Esophagus (tissue), 2 donors: ENCODE results near the gene TENM4. TPM values are rescaled to one million over a fixed set of nuclear protein-coding genes. Genes with fewer than 3 reads are reported as not detected.

Source experiments
- H3K27ac ChIP-seq, 2 donors: one replicate each; pipeline ENCODE4 v1.5.1; 2013; ENCODE audit warnings: low read depth in 2 of 2, mild to moderate bottlenecking in 2 of 2, inconsistent platforms in 1 of 2, low read length in 1 of 2, moderate library complexity in 1 of 2
- H3K27me3 ChIP-seq, 2 donors: one replicate each; pipeline ENCODE4 v1.6.1; 2013; ENCODE audit warnings: low read length in 2 of 2, control low read depth in 1 of 2, mild to moderate bottlenecking in 1 of 2; ENCODE audit not compliant: insufficient read depth in 2 of 2, control insufficient read depth in 1 of 2
- H3K36me3 ChIP-seq, 2 donors: one replicate each; pipeline ENCODE4 v1.6.1; 2013; ENCODE audit warnings: low read length in 1 of 2; ENCODE audit not compliant: control insufficient read depth in 2 of 2, insufficient read depth in 2 of 2
- H3K4me1 ChIP-seq, 2 donors: one replicate each; pipeline ENCODE4 v1.6.1; 2013; ENCODE audit warnings: low read length in 1 of 2; ENCODE audit not compliant: control insufficient read depth in 2 of 2, insufficient read depth in 2 of 2
- H3K4me3 ChIP-seq, 2 donors: one replicate each; pipeline ENCODE4 v1.5.1; 2013; ENCODE audit warnings: low read length in 2 of 2, mild to moderate bottlenecking in 2 of 2, low read depth in 1 of 2, moderate library complexity in 1 of 2
- H3K9me3 ChIP-seq, 2 donors: one replicate each; pipeline ENCODE4 v1.6.1; 2013; ENCODE audit warnings: mild to moderate bottlenecking in 2 of 2, low read depth in 1 of 2, low read length in 1 of 2, moderate library complexity in 1 of 2; ENCODE audit not compliant: control insufficient read depth in 2 of 2, insufficient read depth in 1 of 2
- WGBS, 2 donors: extraction: QIAGEN DNeasy Blood & Tissue Kit; methylation state at CpG; one replicate each; pipeline ENCODE4 v1.1.7; 2013; 5-methylcytosine and 5-hydroxymethylcytosine counted together
- polyA plus RNA-seq, 2 donors: library from polyadenylated mRNA; stranded (reverse); fragments of 200-250 nt; gene quantifications; one replicate each; pipeline ENCODE4 v1.2.3, GENCODE V29; 2013
- donor health status: healthy with polysubstance abuse.
- donor health status: Bipolar disorder and iron deficiency.

Gene TENM4
- polyA plus RNA-seq, 2 donors = 1.3 to 4.1 TPM

DNA sequence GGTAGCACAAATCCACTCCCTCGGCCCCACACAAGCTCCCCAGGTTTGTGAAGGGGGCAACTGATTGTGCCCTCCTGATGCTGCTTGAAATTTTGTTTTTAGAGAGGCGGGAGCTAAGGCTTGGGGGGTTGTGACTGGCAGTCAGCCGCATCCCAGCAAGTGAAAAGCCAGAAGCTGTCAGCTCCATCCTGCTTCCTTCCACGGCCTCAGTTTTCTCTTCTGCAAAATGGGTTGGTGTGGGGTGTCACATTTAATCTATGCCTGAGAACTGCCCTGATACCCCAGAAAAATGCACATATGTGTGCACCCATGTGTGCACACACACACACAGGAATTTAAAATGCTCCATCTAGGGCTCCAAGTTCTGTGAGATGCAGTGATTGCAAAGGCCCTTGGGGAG is 358.6 kb downstream of the TENM4 start:
- no peaks in the 10 kb centered on the region for H3K36me3 ChIP-seq
- WGBS, 2 donors = 86 to 93% methylated on average over 4 of the region's 4 CpGs
- H3K27ac ChIP-seq = no peak overlapping the region
- H3K9me3 ChIP-seq = no peaks in the 10 kb centered on the region
- no peak overlapping the region for H3K4me3 ChIP-seq
- H3K4me1 ChIP-seq = no peaks in the 10 kb centered on the region
- no peaks in the 10 kb centered on the region for H3K27me3 ChIP-seq

DNA sequence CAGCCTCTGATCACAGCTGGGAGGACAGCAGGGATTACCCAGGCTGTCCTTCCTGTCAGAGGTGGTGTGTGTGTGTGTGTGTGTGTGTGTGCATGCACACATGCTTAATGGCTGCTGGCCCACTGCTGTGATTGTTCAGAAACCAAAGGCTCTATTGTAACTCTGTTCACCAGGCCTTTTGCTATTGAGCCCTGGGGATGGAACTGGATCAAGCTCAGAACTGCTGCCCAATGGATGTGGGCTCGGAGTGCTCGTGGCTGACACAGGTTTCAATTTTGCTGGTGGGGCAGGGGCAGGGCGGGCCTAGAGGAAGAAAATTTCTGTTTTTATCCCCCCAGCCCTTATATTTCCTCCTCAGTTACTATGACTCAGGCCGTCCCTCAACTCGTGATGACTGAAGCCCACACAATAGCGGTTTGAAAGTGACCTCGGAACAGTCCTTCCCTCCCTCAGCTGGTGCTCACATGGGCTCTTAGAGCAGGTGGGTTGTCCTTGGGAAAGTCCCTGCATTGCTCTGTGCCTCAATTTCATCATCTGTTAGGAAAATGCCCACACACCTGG is 359.3 kb downstream of the TENM4 start:
- H3K36me3 ChIP-seq = no peaks in the 10 kb centered on the region
- no peaks in the 10 kb centered on the region for H3K9me3 ChIP-seq
- no peaks in the 10 kb centered on the region for H3K27me3 ChIP-seq
- 81 to 86% methylated on average over 7 of the region's 7 CpGs for WGBS, 2 donors
- H3K4me1 ChIP-seq = no peaks in the 10 kb centered on the region
- no peak overlapping the region for H3K4me3 ChIP-seq
- no peak overlapping the region for H3K27ac ChIP-seq

DNA sequence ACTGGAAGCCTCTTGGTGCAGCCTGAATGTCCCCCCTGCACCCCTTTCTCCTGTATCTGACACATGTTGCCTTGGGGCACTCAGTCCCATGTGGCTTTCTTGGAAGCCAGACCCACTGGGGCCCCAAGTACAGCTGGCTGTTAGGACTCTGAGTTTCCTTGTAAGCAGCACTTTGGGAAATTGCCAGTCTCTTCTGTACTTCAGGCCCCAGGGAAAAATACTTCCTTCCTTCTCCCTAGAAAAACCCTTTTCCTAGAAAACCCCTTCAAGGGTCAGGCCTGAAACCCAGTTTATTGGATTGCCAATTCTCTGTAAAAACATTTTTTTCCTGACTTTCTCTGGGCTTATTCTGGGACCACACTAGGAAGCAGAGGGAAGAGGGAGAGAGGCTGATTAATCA is 360.3 kb downstream of the TENM4 start:
- no peaks in the 10 kb centered on the region for H3K27me3 ChIP-seq
- no peaks in the 10 kb centered on the region for H3K9me3 ChIP-seq
- H3K4me3 ChIP-seq = no peak overlapping the region
- H3K4me1 ChIP-seq = no peaks in the 10 kb centered on the region
- H3K36me3 ChIP-seq = no peaks in the 10 kb centered on the region
- H3K27ac ChIP-seq = no peak overlapping the region

DNA sequence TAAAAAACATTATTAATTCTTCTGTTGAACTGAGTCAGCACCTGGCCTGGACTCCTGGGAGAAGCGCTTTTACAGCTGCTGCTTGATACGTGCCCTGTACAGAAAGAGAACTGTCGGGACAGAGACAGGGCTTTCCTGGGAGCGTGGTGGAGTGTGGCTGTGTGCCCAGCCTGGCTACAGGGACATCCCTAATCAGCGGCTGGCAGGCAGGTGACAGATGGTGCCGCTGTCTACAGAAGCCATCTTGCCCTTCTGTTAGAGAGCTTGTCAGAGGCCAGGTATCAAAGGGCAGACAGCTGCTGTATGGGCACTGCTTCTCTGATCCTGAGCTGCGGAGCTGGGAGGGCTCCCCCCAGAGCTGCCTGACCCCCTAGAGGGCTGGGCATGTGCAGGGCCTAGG is 361.8 kb downstream of the TENM4 start:
- Histone ChIP-seq H3K4me3 (no peak overlapping the region), H3K4me1 (no peaks in the 10 kb centered on the region), H3K27ac (no peak overlapping the region), H3K36me3 (no peaks in the 10 kb centered on the region), H3K9me3 (no peaks in the 10 kb centered on the region), H3K27me3 (no peaks in the 10 kb centered on the region)
- WGBS, 2 donors = 60 to 64% methylated on average over 7 of the region's 7 CpGs

DNA sequence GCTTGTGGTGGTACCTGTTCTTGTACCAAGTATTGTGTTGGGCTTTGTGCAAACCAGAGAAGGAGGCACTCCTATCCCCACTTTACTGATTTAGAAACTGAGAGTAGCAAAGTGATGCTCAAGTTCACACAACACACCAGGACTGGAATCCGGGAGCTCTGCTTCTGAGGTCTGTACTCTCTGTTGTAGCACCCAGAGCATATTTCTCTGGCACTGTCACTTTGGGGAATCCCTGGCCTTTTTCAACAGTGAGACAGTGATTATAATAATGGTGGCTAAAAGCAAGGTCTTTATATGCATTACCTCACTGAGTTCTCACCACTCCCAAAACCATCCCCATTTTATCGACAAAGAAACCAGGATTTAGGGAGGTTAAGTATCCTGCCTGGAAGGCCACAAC is 362.4 kb downstream of the TENM4 start:
- no peak overlapping the region for H3K4me3 ChIP-seq
- 68 to 72% methylated on average over 2 of the region's 2 CpGs for WGBS, 2 donors
- no peaks in the 10 kb centered on the region for H3K9me3 ChIP-seq
- no peaks in the 10 kb centered on the region for H3K27me3 ChIP-seq
- H3K36me3 ChIP-seq = no peaks in the 10 kb centered on the region
- no peaks in the 10 kb centered on the region for H3K4me1 ChIP-seq
- no peak overlapping the region for H3K27ac ChIP-seq

DNA sequence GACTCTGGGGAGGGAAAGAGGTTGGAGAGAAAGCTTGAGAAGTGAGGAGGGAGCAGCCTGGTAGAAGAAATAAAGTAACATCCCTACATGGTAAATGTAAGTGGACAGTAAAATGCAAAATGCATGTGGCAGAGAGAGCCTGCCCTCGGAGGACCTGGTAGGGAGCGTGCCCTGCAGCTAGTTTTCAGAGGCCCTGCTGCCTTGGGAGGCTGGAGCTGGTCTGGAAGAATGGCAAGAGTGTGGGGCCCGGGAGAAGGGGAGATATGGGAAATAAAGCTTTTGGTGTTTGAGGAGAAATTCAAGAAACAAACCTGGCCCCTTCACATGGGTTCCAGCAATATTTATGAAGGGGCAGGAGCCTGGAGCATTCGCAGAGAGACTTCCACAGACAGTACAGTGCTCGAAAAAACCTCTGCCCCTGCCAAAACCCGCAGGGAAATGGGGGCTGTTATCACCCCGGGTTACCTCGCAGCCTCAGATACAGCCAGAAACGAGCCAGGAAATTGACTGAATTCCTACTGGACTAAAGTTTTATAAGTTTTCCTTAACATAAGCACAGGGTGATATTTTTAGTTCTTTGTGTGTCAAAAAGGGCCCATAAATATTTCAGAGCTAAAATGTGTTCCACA is 363.0 kb downstream of the TENM4 start:
- 64 to 70% methylated on average over 9 of the region's 9 CpGs for WGBS, 2 donors
- Histone ChIP-seq H3K36me3 (no peaks in the 10 kb centered on the region), H3K27ac (no peak overlapping the region), H3K4me1 (no peaks in the 10 kb centered on the region), H3K27me3 (no peaks in the 10 kb centered on the region), H3K4me3 (no peak overlapping the region), H3K9me3 (no peaks in the 10 kb centered on the region)

DNA sequence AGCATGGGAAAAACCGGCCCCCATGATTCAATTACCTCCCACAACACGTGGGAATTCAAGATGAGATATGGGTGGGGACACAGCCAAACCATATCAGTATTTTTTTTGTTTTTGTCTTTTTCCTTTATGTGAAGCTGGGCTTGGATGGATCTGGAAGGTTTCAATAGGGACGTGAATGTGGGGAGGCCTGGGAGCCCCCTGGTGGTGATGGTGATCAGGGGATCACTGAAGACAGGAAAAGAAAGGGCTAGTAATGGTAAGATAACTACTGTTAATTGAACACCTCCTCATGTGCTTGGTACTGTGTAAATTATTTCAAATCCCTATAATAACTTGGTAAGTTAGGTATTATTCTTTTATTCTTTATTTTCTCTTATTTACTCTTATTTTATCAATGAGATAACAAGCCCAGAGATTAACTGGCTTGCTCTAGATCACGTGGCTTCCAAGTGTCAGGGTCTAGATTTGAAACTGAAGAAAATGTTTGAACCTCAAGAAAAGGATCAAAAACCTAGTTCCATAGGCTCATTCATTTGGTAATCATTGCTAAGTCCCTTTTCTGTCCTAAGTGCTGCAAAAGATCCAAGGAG is 364.2 kb downstream of the TENM4 start:
- no peaks in the 10 kb centered on the region for H3K4me1 ChIP-seq

DNA sequence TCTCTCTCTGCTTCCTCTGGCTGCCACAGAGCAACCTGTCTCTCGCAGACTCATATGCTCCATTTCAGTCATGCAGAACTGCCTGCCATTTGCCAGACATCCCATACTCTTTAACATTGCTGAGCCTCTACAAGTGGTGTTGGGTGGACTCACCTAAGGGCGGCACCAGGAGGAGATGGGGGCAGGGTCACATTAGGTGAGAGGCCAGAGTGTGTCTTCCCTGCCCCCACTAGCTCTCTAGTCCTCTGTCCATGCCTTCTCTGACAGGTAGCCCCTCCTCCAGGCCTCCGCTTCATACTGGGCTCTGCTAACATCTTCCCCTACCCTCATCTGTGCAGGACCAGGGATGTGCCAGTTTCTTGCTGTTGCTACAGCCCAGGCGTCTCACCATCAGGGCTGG is 366.3 kb downstream of the TENM4 start:
- Histone ChIP-seq H3K27ac (no peak overlapping the region), H3K36me3 (peaks cover 0 to 2% of the 10 kb centered on the region in 2 donors), H3K4me1 (no peaks in the 10 kb centered on the region), H3K27me3 (no peaks in the 10 kb centered on the region), H3K9me3 (no peaks in the 10 kb centered on the region), H3K4me3 (no peak overlapping the region)
- 92% methylated on average over 4 of the region's 4 CpGs for WGBS, 2 donors

More for the DNA sequence above, 364.2 kb downstream of the TENM4 start:
- no peak overlapping the region for H3K4me3 ChIP-seq
- WGBS, 2 donors = 70 to 75% methylated on average over 4 of the region's 4 CpGs
- H3K27ac ChIP-seq = no peak overlapping the region
- H3K36me3 ChIP-seq = no peaks in the 10 kb centered on the region
- H3K9me3 ChIP-seq = no peaks in the 10 kb centered on the region
- H3K27me3 ChIP-seq = no peaks in the 10 kb centered on the region

DNA sequence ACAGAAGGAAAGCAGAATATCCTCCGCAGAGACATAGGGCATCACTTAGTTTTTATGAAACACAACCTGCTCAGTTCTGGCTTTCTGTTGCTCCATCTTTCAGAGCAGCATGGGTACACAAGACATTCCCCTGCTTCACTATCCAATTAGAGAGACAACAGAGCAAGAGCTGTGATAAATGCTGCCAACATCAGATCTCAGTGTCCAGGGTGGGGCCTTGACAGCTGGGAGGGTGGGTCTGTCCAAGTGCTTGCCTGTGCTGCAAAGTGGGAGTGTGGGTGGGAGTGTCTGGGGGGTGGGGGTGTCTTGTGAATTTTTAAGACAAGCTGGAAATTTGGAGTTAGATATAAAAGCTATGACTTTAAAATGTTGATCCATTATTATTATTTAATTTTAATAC is 369.6 kb downstream of the TENM4 start:
- Histone ChIP-seq H3K9me3 (no peaks in the 10 kb centered on the region), H3K4me1 (no peaks in the 10 kb centered on the region), H3K36me3 (peaks cover 0 to 2% of the 10 kb centered on the region in 2 donors), H3K27me3 (no peaks in the 10 kb centered on the region), H3K4me3 (no peak overlapping the region), H3K27ac (no peak overlapping the region)
- WGBS, 2 donors = 88 to 97% methylated on average over 1 of the region's 1 CpG

DNA sequence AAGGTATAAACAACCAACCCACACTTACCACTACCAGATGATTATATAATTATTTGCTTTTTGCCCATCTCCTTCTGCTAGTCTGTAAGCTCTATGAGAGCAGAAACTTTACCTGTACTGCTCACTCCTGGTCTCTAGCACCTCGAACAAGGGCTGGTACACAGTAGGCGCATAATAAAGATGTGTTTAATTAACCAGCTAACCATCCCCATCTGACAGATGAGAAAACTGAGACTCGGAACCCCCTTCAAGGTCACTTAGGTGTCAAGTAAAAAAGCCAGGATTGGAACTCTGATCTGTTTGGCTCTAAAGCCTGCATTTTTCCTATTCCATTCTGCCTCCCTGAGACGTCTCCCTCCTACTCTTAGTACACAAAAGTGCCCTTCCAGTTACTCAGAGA is 370.3 kb downstream of the TENM4 start:
- 75 to 90% methylated on average over 4 of the region's 4 CpGs for WGBS, 2 donors
- no peak overlapping the region for H3K27ac ChIP-seq
- H3K36me3 ChIP-seq = peaks cover 0 to 2% of the 10 kb centered on the region in 2 donors
- no peak overlapping the region for H3K4me3 ChIP-seq
- H3K9me3 ChIP-seq = no peaks in the 10 kb centered on the region
- H3K4me1 ChIP-seq = no peaks in the 10 kb centered on the region
- H3K27me3 ChIP-seq = no peaks in the 10 kb centered on the region
